ENCODE data around the gene PLEKHG3.

DNA sequence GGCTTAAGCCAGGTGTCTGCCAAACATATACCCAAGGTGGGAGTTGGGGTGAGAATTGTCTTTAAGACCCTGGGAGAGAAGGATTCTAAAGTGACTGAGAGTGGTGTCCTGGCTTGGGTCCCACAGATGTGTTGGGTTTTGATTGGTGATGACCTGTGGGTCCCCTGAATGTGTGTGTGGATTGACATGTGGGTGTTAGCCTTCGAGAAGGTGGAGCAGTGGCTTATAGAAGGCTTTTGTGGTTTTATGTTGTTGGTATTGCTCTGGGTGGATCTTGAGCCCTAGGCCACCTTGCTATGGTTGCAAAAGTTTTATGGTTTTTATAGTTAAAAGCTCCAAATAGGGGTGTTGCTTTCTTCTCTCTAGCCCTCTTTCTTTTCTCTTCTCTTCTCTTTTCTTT, 29.7 kb downstream of the PLEKHG3 start:
- no peak for TF ChIP-seq MEIS2 (CRISPR knock-in tag; IDR thresholded peaks at IDR 0.05)
- no peak for TF ChIP-seq HNRNPL (IDR thresholded peaks at IDR 0.05; ENCODE audit: low read depth, low read length)
- TF ChIP-seq MYNN (CRISPR knock-in tag; IDR thresholded peaks at IDR 0.05; ENCODE audit: low read depth), result no peak
- TF ChIP-seq MYC (CRISPR knock-in tag; IDR thresholded peaks at IDR 0.05; ENCODE audit: borderline replicate concordance), result no peak
